GM21515 (cell line): Measurements from ENCODE around the gene FBXL3.
"Not testable (repeated sequence)": the region's sequence is repeated elsewhere in the genome, so short reads cannot be mapped to it uniquely, and the experiment has no call there.

Experiments
- ATAC-seq: cut with Tn5 transposase; IDR thresholded peaks from one replicate; pipeline ENCODE4 v1.9.1; 2021; ENCODE audit not compliant: unreplicated experiment

Gene FBXL3

GRCh38 chr13:77028202-77028601 lies 1.2 kb upstream of the FBXL3 start:
- ATAC-seq, result no peak

DNA sequence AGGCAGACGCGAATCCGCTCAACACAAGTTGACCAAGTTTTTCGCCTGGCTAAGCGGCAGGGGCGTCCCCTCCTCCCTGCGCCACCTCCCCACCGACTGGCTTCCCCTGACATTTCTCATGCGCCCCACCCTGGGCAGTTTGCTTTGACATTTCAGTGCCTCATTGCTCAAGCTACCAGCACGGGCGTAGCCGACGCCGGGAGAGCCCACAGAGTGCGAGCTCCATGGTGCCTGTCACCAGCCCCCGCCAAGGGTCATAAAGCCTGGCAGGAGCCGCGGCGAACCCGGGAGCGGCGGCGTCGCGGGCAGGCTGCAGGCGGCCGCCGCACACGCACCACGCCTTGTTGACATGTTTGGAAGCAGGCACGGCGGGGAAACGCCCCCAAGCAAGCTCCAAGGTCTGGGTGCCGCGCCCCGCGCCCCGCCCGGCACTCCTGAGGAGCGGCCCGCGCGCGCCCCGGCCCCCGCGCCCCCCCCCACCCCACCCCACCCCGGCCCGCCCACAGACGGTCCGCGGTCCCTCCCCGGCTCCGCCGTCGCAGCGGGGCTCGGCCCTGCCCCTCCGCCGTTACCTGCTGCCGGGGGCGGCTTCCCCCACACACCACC lies 601 bp downstream of the FBXL3 start:
- ATAC-seq, result peak; percentile 53

GRCh38 chr13:77022341-77022740 lies 4.6 kb downstream of the FBXL3 start:
- ATAC-seq, result no peak

DNA sequence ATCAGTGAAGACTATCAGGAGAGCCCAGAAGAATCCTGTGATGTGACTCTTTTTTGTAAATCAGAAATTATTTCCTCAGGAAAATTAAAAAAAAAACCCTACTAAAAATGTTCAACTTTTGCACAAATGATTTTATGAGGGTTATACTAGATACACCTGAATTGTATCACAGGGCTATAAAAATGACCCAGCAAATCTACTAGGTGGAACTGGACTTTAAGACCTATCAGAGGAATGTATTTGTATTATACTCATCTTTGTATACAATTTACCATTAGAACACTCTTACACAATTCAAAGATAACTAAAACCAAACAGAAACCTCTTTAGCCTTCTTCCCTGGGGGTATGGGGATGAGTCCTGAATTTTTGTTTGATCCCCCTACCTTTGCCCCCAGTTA lies 7.2 kb downstream of the FBXL3 start:
- ATAC-seq, result no peak

DNA sequence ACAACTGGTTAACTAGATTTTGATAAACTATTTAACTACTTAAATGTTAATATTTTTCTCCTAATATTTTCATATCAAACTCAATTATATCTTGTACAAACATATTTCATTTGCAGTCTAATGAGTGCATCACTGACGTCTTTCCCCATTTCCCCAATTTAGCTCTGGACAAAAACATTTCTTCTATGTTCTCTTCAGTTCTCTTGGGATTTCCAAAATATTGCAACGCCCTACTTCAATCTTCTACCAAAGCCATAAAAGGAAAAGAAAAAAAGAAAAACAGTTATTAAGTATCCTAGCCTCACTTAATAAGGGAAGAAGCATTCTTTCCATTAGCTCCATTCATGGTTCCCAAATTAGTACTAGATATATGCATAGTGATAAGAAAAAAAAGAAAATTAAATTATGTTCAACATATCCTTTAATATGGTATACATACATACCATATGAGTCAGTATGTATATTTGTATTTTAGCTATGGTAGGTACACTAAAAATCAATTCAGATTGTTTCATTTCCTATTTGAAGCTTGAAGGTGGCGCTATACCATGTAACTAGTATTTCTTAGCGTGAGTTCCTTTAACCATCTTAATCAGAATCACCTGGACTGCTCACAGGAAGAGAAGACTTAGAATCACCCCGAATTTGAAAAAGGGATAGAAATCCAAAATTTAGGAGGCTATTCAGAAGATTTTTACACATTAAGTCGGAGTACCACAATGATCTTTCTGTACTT lies 9.9 kb downstream of the FBXL3 start:
- ATAC-seq, result no peak

DNA sequence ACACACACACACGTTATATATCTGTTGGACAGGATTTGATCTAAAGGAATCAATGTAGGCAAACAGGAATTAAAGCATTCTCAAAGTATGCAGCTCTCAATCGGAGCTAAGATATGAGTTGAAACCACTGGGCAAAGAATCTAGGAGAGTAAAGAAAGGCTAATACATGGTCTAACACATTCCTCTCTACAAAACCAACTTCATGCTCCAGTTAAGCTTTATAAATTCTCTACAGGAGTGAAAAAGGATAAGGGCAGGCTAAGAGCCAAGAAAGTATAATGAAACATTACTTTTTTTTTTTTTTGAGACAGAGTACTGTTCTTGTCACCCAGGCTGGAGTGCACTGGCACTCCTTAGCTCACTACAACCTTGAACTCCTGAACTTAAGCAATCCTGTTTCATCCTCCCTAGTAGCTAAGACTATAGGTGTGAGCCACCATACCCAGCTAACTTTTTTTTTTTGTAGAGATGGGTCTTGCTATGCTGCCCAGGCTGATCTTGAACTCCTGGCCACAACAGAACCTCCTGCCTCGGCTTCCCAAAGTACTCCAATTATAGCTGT lies 10.6 kb downstream of the FBXL3 start:
- no peak for ATAC-seq

- ATAC-seq, result no peak
Observed at GRCh38 chr13:77014906-77015685, 11.9 kb downstream of the FBXL3 start.

GRCh38 chr13:77013853-77014542 lies 13.0 kb downstream of the FBXL3 start:
- ATAC-seq, result no peak

DNA sequence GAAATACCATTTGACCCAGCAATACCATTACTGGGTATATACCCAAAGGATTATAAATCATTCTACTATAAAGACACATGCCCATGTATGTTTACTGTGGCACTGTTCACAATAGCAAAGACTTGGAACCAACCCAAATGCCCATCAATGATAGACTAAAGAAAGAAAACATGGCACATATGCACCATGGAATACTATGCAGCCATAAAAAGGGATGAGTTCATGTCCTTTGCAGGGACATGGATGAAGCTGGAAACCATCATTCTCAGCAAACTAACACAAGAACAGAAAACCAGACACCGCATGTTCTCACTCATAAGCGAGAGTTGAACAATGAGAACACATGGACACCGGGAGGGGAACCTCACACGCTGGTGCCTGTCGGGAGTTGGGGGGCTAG lies 17.2 kb downstream of the FBXL3 start:
- not testable (repeated sequence) for ATAC-seq

GRCh38 chr13:77009011-77009410 lies 17.9 kb downstream of the FBXL3 start:
- no peak for ATAC-seq

DNA sequence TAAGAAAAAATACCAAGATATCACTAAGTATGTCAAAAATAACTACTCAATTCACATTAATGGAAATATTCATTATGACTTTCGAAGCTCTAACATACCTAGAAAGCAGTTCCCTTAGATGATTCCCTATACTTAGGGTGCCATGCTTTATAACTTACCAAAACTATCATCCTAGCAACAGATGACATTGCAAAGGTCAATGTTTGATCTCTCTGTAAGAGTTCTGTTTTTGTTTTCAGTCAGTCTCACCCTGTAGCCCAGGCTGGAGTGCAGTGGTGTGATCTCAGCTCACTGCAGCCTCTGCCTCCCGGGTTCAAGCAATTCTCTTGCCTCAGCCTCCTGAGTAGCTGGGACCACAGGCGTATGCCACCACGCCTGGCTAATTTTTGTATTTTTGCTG lies 18.6 kb downstream of the FBXL3 start:
- ATAC-seq, result not testable (repeated sequence)

DNA sequence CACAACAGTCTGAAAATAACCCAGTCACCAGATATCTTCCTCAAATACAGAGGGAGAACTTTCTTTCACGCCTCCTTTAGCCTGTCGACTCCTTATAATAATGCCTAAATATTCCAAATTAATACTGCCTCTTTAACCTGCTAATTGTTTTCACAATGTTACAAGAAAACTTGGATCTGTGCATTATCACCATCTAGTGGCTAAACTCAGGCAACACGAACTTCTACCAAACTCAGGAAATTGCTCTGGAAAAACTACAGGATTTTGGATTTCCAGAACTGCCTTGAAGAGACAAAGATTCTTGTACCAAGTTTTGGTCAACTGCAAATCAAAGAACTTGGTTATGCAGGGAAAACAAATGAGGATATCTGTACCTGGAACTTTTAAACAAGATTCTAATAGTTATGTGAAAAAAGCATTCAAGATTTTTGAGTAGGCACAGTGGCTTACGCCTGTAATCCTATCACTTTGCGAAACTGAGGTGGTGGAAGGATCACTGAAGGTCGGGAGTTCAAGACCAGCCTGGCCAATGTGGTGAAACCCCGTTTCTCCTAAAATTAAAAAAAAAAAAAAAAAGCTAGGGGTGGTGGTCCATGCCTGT lies 24.3 kb downstream of the FBXL3 start:
- ATAC-seq, result no peak

DNA sequence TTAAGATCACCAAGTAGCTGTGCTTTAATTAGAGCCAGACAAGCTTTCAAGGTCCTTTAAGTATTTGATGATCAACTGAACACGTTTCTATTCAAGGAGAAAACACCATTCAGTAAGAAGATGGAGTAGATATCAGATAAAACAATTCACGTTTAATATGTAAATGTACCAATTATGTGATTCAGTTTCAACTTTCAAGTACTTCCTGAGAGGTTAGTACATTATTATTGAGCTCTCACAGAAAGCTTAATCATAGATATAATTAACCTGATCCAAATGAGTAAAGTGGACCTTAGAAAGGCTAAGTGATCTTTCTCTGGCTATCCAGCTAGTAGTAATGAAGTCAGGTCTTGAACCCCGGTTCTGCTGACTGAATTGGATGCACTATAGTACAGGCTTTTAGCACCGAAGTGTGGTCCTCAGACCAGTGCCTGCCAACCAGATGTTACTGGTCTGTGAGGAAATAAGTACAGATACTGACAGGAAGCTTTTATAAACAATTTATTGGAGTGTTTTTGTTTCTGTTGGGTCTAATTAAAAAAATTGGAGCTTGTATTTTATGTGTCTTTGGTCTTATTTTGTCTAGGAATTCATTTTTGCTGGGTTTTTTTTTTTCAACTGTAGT lies 24.9 kb downstream of the FBXL3 start:
- ATAC-seq, result no peak

DNA sequence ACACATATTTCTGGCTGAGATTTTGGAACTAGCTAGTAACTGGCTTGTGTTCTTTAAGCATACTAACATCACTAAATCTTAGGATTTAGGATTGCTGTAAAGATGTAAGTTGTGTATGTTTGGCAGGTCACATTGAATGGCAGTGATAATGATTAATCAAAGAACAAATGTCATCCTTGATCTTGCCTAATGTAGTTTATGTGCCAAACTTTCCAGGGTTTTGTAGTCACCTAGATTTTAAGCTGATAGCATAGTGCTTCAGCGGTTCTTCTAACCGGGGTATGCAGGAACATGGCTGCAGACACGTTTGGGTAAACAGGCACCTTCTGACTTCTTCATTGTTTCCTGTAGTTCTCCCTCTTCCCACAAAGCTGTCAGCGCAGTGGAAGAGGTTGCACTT lies 25.4 kb downstream of the FBXL3 start:
- ATAC-seq, result no peak

DNA sequence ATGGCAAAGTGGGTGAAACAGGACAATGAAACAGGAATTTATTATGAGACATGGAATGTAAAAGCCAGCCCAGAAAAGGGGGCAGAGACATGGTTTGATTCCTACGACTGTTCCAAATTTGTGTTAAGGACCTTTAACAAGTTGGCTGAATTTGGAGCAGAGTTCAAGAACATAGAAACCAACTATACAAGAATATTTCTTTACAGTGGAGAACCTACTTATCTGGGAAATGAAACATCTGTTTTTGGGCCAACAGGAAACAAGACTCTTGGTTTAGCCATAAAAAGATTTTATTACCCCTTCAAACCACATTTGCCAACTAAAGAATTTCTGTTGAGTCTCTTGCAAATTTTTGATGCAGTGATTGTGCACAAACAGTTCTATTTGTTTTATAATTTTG lies 26.5 kb downstream of the FBXL3 start:
- no peak for ATAC-seq

GRCh38 chr13:76994281-76994680 lies 32.7 kb downstream of the FBXL3 start:
- ATAC-seq, result no peak

- no peak for ATAC-seq
Observed at GRCh38 chr13:76993473-76993872, 33.5 kb downstream of the FBXL3 start.

DNA sequence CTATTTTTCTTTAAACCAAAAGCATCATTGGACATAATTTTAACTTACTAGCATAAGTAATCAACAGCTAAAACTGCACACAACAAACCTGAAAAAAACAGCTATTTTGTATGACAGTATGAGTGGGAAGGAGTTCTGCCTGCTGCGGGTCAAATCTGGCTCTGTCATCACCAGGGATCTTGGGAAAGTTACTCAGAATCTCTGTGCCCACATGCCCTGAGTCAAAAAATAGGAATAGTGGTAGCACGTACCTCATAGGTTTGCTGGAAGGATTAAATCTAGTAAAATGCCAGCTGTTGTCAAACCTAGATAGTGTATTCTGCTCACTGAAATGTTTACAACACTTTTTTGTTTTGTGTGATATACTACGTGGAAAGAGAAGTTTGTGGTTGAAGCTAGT lies 33.9 kb downstream of the FBXL3 start:
- ATAC-seq, result no peak

DNA sequence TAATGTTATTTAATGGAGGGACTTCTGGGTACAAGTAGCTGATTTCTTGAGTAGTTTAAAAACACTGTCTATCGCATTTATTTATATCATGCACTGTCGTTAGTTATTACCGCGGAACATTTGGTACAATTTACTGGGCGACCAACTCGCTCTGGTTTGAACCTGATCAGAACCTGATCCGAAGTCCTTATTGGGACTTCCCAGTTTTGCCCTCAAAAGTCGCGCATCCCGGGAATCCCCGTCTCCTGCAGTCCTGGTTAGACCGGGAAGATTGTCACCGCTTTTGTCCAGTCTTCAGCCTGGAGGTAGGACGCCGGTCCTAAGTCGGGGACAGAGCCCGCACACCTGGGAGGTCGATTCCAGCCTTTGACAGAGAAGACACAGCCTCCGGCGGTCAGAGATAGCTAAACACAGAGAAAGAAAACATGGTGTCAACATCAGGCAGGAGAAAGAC lies 34.4 kb downstream of the FBXL3 start:
- ATAC-seq, result peak; percentile 7
